GM18526 (cell line): ENCODE measurements around the gene PLCB2.

Experiments used
- POLR2A ChIP-seq: IDR thresholded peaks from 3 replicates; pipeline ENCODE4 v1.6.1; 2011; ENCODE audit not compliant: insufficient read length; ENCODE audit errors: extremely low read depth

PLCB2 gene

GRCh38 chr15:40239693-40240618, 67.8 kb downstream of the PLCB2 start:
- no peak for TF ChIP-seq POLR2A

- no peak for TF ChIP-seq POLR2A
Observed at GRCh38 chr15:40239404-40239692, 68.4 kb downstream of the PLCB2 start.

GRCh38 chr15:40238532-40239403, 69.0 kb downstream of the PLCB2 start, which contains the start of gene PAK6:
TSS of gene PAK6 (plus strand) at chr15:40239063. CDS start at chr15:40264786, 25,723 bp downstream.
- no peak for TF ChIP-seq POLR2A
